Measurements from ENCODE around the gene PLXNA4. TPM values are rescaled to one million over a fixed set of nuclear protein-coding genes. Genes with fewer than 3 reads are reported as not detected.

PLXNA4 gene, protein sequence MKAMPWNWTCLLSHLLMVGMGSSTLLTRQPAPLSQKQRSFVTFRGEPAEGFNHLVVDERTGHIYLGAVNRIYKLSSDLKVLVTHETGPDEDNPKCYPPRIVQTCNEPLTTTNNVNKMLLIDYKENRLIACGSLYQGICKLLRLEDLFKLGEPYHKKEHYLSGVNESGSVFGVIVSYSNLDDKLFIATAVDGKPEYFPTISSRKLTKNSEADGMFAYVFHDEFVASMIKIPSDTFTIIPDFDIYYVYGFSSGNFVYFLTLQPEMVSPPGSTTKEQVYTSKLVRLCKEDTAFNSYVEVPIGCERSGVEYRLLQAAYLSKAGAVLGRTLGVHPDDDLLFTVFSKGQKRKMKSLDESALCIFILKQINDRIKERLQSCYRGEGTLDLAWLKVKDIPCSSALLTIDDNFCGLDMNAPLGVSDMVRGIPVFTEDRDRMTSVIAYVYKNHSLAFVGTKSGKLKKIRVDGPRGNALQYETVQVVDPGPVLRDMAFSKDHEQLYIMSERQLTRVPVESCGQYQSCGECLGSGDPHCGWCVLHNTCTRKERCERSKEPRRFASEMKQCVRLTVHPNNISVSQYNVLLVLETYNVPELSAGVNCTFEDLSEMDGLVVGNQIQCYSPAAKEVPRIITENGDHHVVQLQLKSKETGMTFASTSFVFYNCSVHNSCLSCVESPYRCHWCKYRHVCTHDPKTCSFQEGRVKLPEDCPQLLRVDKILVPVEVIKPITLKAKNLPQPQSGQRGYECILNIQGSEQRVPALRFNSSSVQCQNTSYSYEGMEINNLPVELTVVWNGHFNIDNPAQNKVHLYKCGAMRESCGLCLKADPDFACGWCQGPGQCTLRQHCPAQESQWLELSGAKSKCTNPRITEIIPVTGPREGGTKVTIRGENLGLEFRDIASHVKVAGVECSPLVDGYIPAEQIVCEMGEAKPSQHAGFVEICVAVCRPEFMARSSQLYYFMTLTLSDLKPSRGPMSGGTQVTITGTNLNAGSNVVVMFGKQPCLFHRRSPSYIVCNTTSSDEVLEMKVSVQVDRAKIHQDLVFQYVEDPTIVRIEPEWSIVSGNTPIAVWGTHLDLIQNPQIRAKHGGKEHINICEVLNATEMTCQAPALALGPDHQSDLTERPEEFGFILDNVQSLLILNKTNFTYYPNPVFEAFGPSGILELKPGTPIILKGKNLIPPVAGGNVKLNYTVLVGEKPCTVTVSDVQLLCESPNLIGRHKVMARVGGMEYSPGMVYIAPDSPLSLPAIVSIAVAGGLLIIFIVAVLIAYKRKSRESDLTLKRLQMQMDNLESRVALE (N-terminal part only)
- total RNA-seq (2021; ENCODE audit: unreplicated experiment) (0.10 TPM), Bru-seq, nascent RNA (percentile 4 among the genes with signal in this experiment), BruChase-seq, experiment 1, labeled RNA remaining after a 2-hour chase (percentile 4 among the genes with signal in this experiment), BruChase-seq, experiment 2, labeled RNA remaining after a 6-hour chase (percentile 3 among the genes with signal in this experiment)
- polyA plus RNA-seq (2012; ENCODE audit: insufficient read length) = not detected
- long read RNA-seq = 0 reads

DNA sequence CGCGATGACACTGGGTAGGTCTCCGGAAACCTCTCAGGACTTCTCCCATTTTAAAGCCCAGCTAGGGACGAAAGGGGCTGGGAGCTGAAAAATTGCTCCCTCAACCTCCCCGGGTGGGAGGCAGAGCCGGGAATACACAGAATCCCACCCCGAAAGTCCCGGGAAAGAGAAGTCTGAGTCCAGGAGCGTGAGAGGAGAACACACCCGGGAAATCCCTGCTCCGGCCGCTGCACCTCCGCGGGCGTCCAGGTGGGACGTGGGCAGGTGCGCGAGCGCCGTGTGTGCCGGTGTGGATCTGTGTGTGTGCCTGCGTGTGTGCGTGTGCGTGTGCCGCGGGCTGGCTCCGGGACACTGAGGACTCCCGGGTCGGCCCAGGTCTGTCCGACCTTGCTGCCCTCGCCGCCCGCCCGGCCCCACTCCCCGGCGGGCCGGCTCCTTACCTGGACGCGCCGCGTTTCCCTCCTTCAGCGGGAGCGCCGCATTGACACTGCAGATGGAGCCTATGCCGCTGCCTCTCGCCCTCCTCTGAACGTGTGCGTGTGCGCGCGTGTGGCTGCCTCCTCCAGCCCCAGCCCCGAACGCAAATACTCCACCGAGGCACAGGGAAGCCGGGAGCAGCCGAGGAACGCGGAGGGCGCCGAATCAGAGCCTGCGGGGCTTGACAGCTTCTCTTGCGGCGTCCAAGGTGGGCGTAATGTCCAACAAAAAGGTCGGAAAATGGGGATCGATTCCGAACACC, at the start of gene PLXNA4:
TSS of gene PLXNA4 (minus strand) at position 489 of the 739 bp plus-strand sequence. CDS start 67,777 bp downstream, outside the sequence.
- H3K4me1 ChIP-seq (ENCODE audit: control insufficient read depth, insufficient read depth, low read length) = no peaks in the 10 kb centered on the region; the same call in 1 of the 2 replicates
- no peak within 1 kb of the TSS for H3K27ac ChIP-seq (ENCODE audit: low read length)
- DNase-seq (ENCODE audit: low read depth, low spot score) (no peak), ATAC-seq (no peak)
- H3K27me3 ChIP-seq (ENCODE audit: control insufficient read depth, insufficient read depth, low read length) = peaks cover 62% of the 10 kb centered on the region
- peak within 1 kb of the TSS in 1 of 2 experiments; percentile 26; a peak in 1 of 4 replicates for H3K4me3 ChIP-seq (ENCODE audit: low read depth in 2 of 2, low read length in 2 of 2)
- intact Hi-C loops (cut with micrococcal nuclease; ENCODE audit: unreplicated experiment) = no loop called here
- in situ Hi-C loops (cut with HindIII; ENCODE audit: low pct_unique_long_range_greater_than_20kb, low sequenced_read_pairs) = no loop called here
- no peaks in the 10 kb centered on the region for H3K9me3 ChIP-seq (ENCODE audit: control insufficient read depth, insufficient read depth, low read depth, low read length)
- ChIA-PET CTCF (no interaction called here), POLR2A (interaction anchor here (0.6 kb wide), 1 partner anchor 80 kb away, joined by 3 read pairs; no protein-coding TSS in a partner anchor)
- BruUV-seq (replicated peaks) = no TSS peak
- H3K36me3 ChIP-seq (ENCODE audit: control insufficient read depth, insufficient read depth, low read length) = no peaks in the 10 kb centered on the region
- TF ChIP-seq, protein P1, sequence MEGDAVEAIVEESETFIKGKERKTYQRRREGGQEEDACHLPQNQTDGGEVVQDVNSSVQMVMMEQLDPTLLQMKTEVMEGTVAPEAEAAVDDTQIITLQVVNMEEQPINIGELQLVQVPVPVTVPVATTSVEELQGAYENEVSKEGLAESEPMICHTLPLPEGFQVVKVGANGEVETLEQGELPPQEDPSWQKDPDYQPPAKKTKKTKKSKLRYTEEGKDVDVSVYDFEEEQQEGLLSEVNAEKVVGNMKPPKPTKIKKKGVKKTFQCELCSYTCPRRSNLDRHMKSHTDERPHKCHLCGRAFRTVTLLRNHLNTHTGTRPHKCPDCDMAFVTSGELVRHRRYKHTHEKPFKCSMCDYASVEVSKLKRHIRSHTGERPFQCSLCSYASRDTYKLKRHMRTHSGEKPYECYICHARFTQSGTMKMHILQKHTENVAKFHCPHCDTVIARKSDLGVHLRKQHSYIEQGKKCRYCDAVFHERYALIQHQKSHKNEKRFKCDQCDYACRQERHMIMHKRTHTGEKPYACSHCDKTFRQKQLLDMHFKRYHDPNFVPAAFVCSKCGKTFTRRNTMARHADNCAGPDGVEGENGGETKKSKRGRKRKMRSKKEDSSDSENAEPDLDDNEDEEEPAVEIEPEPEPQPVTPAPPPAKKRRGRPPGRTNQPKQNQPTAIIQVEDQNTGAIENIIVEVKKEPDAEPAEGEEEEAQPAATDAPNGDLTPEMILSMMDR (IDR thresholded peaks at IDR 0.05) = no peak
- TF ChIP-seq, protein P2, sequence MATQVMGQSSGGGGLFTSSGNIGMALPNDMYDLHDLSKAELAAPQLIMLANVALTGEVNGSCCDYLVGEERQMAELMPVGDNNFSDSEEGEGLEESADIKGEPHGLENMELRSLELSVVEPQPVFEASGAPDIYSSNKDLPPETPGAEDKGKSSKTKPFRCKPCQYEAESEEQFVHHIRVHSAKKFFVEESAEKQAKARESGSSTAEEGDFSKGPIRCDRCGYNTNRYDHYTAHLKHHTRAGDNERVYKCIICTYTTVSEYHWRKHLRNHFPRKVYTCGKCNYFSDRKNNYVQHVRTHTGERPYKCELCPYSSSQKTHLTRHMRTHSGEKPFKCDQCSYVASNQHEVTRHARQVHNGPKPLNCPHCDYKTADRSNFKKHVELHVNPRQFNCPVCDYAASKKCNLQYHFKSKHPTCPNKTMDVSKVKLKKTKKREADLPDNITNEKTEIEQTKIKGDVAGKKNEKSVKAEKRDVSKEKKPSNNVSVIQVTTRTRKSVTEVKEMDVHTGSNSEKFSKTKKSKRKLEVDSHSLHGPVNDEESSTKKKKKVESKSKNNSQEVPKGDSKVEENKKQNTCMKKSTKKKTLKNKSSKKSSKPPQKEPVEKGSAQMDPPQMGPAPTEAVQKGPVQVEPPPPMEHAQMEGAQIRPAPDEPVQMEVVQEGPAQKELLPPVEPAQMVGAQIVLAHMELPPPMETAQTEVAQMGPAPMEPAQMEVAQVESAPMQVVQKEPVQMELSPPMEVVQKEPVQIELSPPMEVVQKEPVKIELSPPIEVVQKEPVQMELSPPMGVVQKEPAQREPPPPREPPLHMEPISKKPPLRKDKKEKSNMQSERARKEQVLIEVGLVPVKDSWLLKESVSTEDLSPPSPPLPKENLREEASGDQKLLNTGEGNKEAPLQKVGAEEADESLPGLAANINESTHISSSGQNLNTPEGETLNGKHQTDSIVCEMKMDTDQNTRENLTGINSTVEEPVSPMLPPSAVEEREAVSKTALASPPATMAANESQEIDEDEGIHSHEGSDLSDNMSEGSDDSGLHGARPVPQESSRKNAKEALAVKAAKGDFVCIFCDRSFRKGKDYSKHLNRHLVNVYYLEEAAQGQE (IDR thresholded peaks at IDR 0.05; ENCODE audit: insufficient read depth in 1 of 2, low read depth in 2 of 2, low read length in 1 of 2) = no peak
- no peak for TF ChIP-seq SIN3A (IDR thresholded peaks at IDR 0.05; ENCODE audit: borderline replicate concordance, insufficient read depth, low read depth, low read length)
- no peak for TF ChIP-seq POLR2AphosphoS5 (IDR thresholded peaks at IDR 0.05; ENCODE audit: low read depth, low read length)

DNA sequence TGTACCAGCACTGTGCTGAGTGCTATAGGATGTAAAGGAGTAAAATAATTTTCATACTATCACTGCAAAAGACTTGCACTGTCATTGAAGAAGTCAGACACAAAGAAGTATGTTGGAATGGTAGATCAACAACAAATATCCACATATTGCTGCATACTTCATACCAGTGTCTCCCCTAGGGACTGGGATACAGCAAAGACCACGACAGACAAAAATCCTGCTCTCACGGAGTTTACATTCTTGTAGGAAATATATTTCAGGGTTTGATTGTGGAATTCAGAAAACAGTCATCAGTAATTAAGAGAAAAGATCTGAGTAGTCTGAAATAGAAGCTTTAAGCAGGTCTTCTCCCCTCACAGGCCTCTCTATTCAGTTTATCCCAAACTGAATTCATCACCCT, 49.4 kb upstream of the PLXNA4 start:
- POLR2A ChIA-PET = no interaction called here
- no peak overlapping the region for H3K4me3 ChIP-seq (ENCODE audit: low read depth in 2 of 2, low read length in 2 of 2)
- 0 out of 2 replicates have a peak, but pooled peaks cover 3% of the 10 kb centered on the region for H3K27me3 ChIP-seq (ENCODE audit: control insufficient read depth, insufficient read depth, low read length)
- CTCF ChIA-PET = no interaction called here
- TF ChIP-seq, protein P2 (IDR thresholded peaks at IDR 0.05; ENCODE audit: insufficient read depth in 1 of 2, low read depth in 2 of 2, low read length in 1 of 2) = no peak
- no peak for ATAC-seq
- BruUV-seq (replicated peaks) = no TSS peak
- H3K36me3 ChIP-seq (ENCODE audit: control insufficient read depth, insufficient read depth, low read length) = no peaks in the 10 kb centered on the region
- DNase-seq (ENCODE audit: low read depth, low spot score) = no peak
- in situ Hi-C loops (cut with HindIII; ENCODE audit: low pct_unique_long_range_greater_than_20kb, low sequenced_read_pairs) (no loop called here), intact Hi-C loops (cut with micrococcal nuclease; ENCODE audit: unreplicated experiment) (no loop called here)
- no peak overlapping the region for H3K27ac ChIP-seq (ENCODE audit: low read length)
- H3K4me1 ChIP-seq (ENCODE audit: control insufficient read depth, insufficient read depth, low read length) = no peaks in the 10 kb centered on the region
- no peaks in the 10 kb centered on the region for H3K9me3 ChIP-seq (ENCODE audit: control insufficient read depth, insufficient read depth, low read depth, low read length)

All from Panc1 (cell line).